Endothelial cell of umbilical vein (primary cell): ENCODE results near the gene WAPL. TPM values are rescaled to one million over a fixed set of nuclear protein-coding genes. Genes with fewer than 3 reads are reported as not detected.

ENCODE experiments used
- BruUV-seq: library from RNA; stranded (reverse); fragments of 400-500 nt; replicated peaks from 2 replicates; lab custom pipeline; 2021; lab: Mats Ljungman, UMichigan
- CTCF ChIA-PET: fragments of 300-600, 350-600 bp; sonication (Branson Sonifier 250); formaldehyde crosslinking; loops from one replicate; lab custom pipeline; 2021; ENCODE audit warnings: antibody characterized with exemption, inconsistent platforms; lab: Charles Lee
- POLR2A ChIA-PET: fragments of 300-600, 350-600 bp; sonication (Branson Sonifier 250); formaldehyde crosslinking; loops from one replicate; lab custom pipeline; 2021; ENCODE audit warnings: antibody characterized with exemption, inconsistent platforms; lab: Charles Lee
- DNase-seq: peaks from one replicate; pipeline ENCODE4 v3.0.0-alpha.2; 2011; ENCODE audit warnings: low read depth, low spot score
- FAIRE-seq: peaks from 2 replicates; lab custom pipeline; 2011; peaks lifted over from hg19 to GRCh38; lab: Jason Lieb, UNC
- H2AFZ ChIP-seq: 2 replicates; pipeline ENCODE4 v1.6.0; 2012; ENCODE audit warnings: low read depth, low read length, control low read depth, inconsistent platforms
- H3K27ac ChIP-seq: 2 replicates; pipeline ENCODE4 v1.5.1; 2011; ENCODE audit warnings: low read depth, mild to moderate bottlenecking, control low read depth, low read length, moderate library complexity; ENCODE audit not compliant: insufficient read depth
- H3K27me3 ChIP-seq, 2 experiments: 2 replicates each; pipeline versions ENCODE4 v1.6.0 to v1.6.1; 2011; ENCODE audit warnings: low read length in 2 of 2, mixed read lengths in 1 of 2; ENCODE audit not compliant: control insufficient read depth in 2 of 2, insufficient read depth in 2 of 2
- H3K36me3 ChIP-seq, 2 experiments: 2 replicates in 1 of 2; 3 replicates in 1 of 2; pipeline ENCODE4 v1.5.1; 2011; ENCODE audit warnings: low read length in 2 of 2, mild to moderate bottlenecking in 1 of 2, moderate library complexity in 1 of 2; ENCODE audit not compliant: control insufficient read depth in 2 of 2, insufficient read depth in 2 of 2; ENCODE audit errors: extremely low read depth in 1 of 2
- H3K4me1 ChIP-seq: 3 replicates; pipeline ENCODE4 v1.5.1; 2011; ENCODE audit warnings: mild to moderate bottlenecking, low read length; ENCODE audit not compliant: control insufficient read depth, insufficient read depth; ENCODE audit errors: extremely low read depth
- H3K4me2 ChIP-seq: 2 replicates; pipeline ENCODE4 v1.6.1; 2011; ENCODE audit warnings: low read length, control low read depth, mixed read lengths; ENCODE audit not compliant: insufficient read depth
- H3K4me3 ChIP-seq, 3 experiments: fragments of 200-600 bp in 1 of 3; sonication (generic), shearing (Covaris generic) in 1 of 3; replicated peaks in 1 of 3; 2 replicates each; pipeline ENCODE4 v1.5.1; 2011 to 2016; ENCODE audit warnings: control low read depth in 3 of 3, low read length in 3 of 3, mild to moderate bottlenecking in 2 of 3, inconsistent platforms in 1 of 3, low read depth in 1 of 3, moderate library complexity in 1 of 3; ENCODE audit not compliant: insufficient read depth in 1 of 3
- H3K79me2 ChIP-seq: 2 replicates; pipeline ENCODE4 v1.6.0; 2012; ENCODE audit warnings: low read length, inconsistent platforms; ENCODE audit not compliant: control insufficient read depth, insufficient read depth
- H3K9ac ChIP-seq: replicated peaks from 2 replicates; pipeline ENCODE3; 2011; ENCODE audit warnings: low read length, control low read depth; ENCODE audit not compliant: insufficient read depth; ENCODE audit errors: extremely low read depth
- H3K9me1 ChIP-seq: replicated peaks from 3 replicates; pipeline ENCODE4 v1.6.0; 2011; ENCODE audit warnings: mild to moderate bottlenecking, low read length; ENCODE audit not compliant: control insufficient read depth, insufficient read depth; ENCODE audit errors: extremely low read depth
- H3K9me3 ChIP-seq: replicated peaks from 2 replicates; pipeline ENCODE4 v1.5.1; 2012; ENCODE audit warnings: low read length, inconsistent platforms; ENCODE audit not compliant: control insufficient read depth, insufficient read depth
- H4K20me1 ChIP-seq: replicated peaks from 2 replicates; pipeline ENCODE3; 2011; ENCODE audit warnings: mild to moderate bottlenecking, low read length; ENCODE audit not compliant: control insufficient read depth, insufficient read depth; ENCODE audit errors: extremely low read depth
- EZH2 ChIP-seq: IDR thresholded peaks from 2 replicates; pipeline ENCODE4 v1.6.1; 2012; ENCODE audit warnings: borderline replicate concordance, low read depth, mild to moderate bottlenecking, moderate library complexity, low read length, inconsistent platforms; ENCODE audit not compliant: severe bottlenecking
- FOS ChIP-seq: IDR thresholded peaks from 2 replicates; pipeline ENCODE4 v1.6.1; 2011; ENCODE audit warnings: mild to moderate bottlenecking, low read length, moderate library complexity, borderline replicate concordance; ENCODE audit not compliant: insufficient read depth
- GATA2 ChIP-seq: IDR thresholded peaks from 2 replicates; pipeline ENCODE4 v1.7.0; 2011; ENCODE audit warnings: low read depth, mild to moderate bottlenecking, moderate library complexity, mixed read lengths, low read length; ENCODE audit not compliant: insufficient read length, insufficient read depth
- JUN ChIP-seq: IDR thresholded peaks from 2 replicates; pipeline ENCODE4 v1.6.1; 2011; ENCODE audit warnings: borderline replicate concordance, low read depth; ENCODE audit not compliant: insufficient read length, insufficient read depth
- MYC ChIP-seq: IDR thresholded peaks from one replicate; pipeline ENCODE4 v1.6.1; 2011; ENCODE audit warnings: mild to moderate bottlenecking, low read depth, low read length
- POLR2A ChIP-seq: IDR thresholded peaks from 2 replicates; pipeline ENCODE4 v1.6.1; 2012; ENCODE audit warnings: low read depth, mild to moderate bottlenecking, control low read depth, low read length
- POLR2AphosphoS5 ChIP-seq: IDR thresholded peaks from 2 replicates; pipeline ENCODE4 v1.6.1; 2012; ENCODE audit warnings: low read depth, mild to moderate bottlenecking, control low read depth, low read length, moderate library complexity; ENCODE audit not compliant: insufficient read depth
- dilution Hi-C: fragments of 300-500 bp; cut with MboI; formaldehyde crosslinking; loops from one replicate; pipeline ENCODE4 v1.15.0; 2019; ENCODE audit warnings: low sequenced_read_pairs; ENCODE audit not compliant: extremely low pct_ligation_motif_present
- intact Hi-C: fragments of 100-400 bp; cut with micrococcal nuclease; formaldehyde crosslinking; loops from one replicate; pipeline ENCODE4 v1.10.0; 2022
- polyA plus RNA-seq, 4 experiments: library from polyadenylated mRNA; depleted of rRNA in 3 of 4; stranded (reverse) in 3 of 4; unstranded in 1 of 4; fragments of >200 nt; gene quantifications; 2 replicates each; pipeline versions ENCODE4 v1.2.1 to v1.2.3, GENCODE V29; 2011 to 2012; ENCODE audit warnings: missing spikeins in 1 of 4
- total RNA-seq: library from RNA; stranded (reverse); gene quantifications from 2 replicates; pipeline ENCODE4 v1.2.3, GENCODE V29; 2021
- TF ChIP-seq, protein P1 (sequence below), 2 donors: IDR thresholded peaks; 1 replicate in 1 of 2; 2 replicates in 1 of 2; pipeline ENCODE4 v1.5.1; 2011; ENCODE audit warnings: low read length in 2 of 2, mild to moderate bottlenecking in 2 of 2, moderate library complexity in 2 of 2, control low read depth in 1 of 2, inconsistent platforms in 1 of 2, low read depth in 1 of 2; ENCODE audit not compliant: insufficient read depth in 1 of 2; ENCODE audit errors: extremely low read depth in 1 of 2
- TF ChIP-seq, protein P2 (sequence below): IDR thresholded peaks from 2 replicates; pipeline ENCODE4 v1.6.1; 2011; ENCODE audit not compliant: insufficient read depth, insufficient read length

Gene WAPL
- total and polyA plus RNA-seq, 2 donors (not counting 3 experiments of a cell fraction or from before 2014, with no cell fraction given): 9.2 to 35.1 TPM

DNA sequence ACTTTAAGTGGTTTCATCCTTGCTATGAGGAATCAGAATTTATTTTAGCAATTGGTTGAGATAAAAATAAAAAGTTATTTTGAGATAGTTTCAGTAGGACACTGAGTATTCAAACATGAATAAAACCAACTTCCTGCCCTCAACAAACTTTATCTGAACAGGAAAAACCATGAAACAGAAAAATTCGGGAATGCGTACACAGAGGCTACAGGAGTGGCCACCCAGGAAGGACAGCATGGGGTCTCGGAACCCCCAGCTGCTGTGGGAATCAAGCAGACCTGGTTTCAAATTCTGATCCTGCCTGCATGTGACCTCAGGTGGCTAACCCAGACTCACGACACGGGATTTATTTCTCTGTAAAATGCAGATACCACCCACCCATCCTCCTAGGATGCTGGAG, 106.0 kb downstream of the WAPL start:
- CTCF ChIA-PET: no interaction called here
- Histone ChIP-seq H3K9me1 (no peaks in the 10 kb centered on the region), H2AFZ (no peak overlapping the region), H3K36me3 (no peaks in the 10 kb centered on the region), H3K79me2 (no peaks in the 10 kb centered on the region), H3K27ac (no peak overlapping the region), H3K4me1 (peaks cover 12% of the 10 kb centered on the region), H3K9ac (no peak overlapping the region), H3K4me3 (no peak overlapping the region), H3K4me2 (no peak overlapping the region), H4K20me1 (no peaks in the 10 kb centered on the region), H3K9me3 (no peaks in the 10 kb centered on the region), H3K27me3 (peaks cover 2 to 3% of the 10 kb centered on the region in 2 experiments)
- POLR2A ChIA-PET: no interaction called here
- DNase-seq: no peak
- dilution Hi-C loops (no loop called here), intact Hi-C loops (no loop called here)
- FAIRE-seq: no peak
- no TSS peak for BruUV-seq
- TF ChIP-seq MYC (no peak), JUN (no peak), FOS (no peak), GATA2 (no peak), EZH2 (no peak), POLR2A (no peak)
- TF ChIP-seq, protein P1, sequence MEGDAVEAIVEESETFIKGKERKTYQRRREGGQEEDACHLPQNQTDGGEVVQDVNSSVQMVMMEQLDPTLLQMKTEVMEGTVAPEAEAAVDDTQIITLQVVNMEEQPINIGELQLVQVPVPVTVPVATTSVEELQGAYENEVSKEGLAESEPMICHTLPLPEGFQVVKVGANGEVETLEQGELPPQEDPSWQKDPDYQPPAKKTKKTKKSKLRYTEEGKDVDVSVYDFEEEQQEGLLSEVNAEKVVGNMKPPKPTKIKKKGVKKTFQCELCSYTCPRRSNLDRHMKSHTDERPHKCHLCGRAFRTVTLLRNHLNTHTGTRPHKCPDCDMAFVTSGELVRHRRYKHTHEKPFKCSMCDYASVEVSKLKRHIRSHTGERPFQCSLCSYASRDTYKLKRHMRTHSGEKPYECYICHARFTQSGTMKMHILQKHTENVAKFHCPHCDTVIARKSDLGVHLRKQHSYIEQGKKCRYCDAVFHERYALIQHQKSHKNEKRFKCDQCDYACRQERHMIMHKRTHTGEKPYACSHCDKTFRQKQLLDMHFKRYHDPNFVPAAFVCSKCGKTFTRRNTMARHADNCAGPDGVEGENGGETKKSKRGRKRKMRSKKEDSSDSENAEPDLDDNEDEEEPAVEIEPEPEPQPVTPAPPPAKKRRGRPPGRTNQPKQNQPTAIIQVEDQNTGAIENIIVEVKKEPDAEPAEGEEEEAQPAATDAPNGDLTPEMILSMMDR (IDR thresholded peaks at IDR 0.05; ENCODE audit: extremely low read depth in 1 of 2, insufficient read depth in 1 of 2, low read depth in 1 of 2, low read length in 2 of 2): no peak

DNA sequence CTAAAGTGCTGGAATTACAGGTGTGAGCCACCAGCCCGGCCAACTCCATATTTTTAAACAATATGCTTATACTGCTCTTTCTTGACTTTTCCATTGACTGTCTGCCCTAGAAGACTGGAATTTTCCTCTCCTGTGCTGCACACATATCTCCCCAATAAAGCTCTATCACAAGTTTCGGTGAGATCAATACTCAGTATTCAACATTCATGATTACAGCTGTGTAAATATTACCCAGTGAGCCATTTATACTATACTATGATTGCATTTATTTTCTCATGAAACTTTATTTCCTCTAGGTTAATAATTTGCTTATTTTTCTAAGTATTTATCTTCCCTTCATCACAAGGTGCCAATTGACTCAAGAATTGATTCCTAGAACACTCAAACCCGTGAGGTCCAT, 106.5 kb downstream of the WAPL start:
- Histone ChIP-seq H4K20me1 (no peaks in the 10 kb centered on the region), H3K36me3 (no peaks in the 10 kb centered on the region), H3K27me3 (peaks cover 0 to 2% of the 10 kb centered on the region in 2 experiments), H3K4me1 (peaks cover 12% of the 10 kb centered on the region), H3K9ac (no peak overlapping the region), H3K9me1 (no peaks in the 10 kb centered on the region), H3K4me2 (no peak overlapping the region), H2AFZ (no peak overlapping the region), H3K4me3 (no peak overlapping the region), H3K9me3 (no peaks in the 10 kb centered on the region), H3K27ac (no peak overlapping the region), H3K79me2 (no peaks in the 10 kb centered on the region)
- dilution Hi-C loops (no loop called here), intact Hi-C loops (no loop called here)
- CTCF ChIA-PET: no interaction called here
- POLR2A ChIA-PET: no interaction called here
- FAIRE-seq: no peak
- TF ChIP-seq GATA2 (no peak), EZH2 (no peak), POLR2AphosphoS5 (no peak), JUN (no peak), FOS (no peak), MYC (no peak), POLR2A (no peak)
- TF ChIP-seq, protein P1 (IDR thresholded peaks at IDR 0.05; ENCODE audit: extremely low read depth in 1 of 2, insufficient read depth in 1 of 2, low read depth in 1 of 2, low read length in 2 of 2): no peak
- TF ChIP-seq, protein P2, sequence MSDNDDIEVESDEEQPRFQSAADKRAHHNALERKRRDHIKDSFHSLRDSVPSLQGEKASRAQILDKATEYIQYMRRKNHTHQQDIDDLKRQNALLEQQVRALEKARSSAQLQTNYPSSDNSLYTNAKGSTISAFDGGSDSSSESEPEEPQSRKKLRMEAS: no peak
- no peak for DNase-seq
- no TSS peak for BruUV-seq
